Bronchus fibroblast of lung (primary cell): ENCODE data around the gene GPR12. TPM values are rescaled to one million over a fixed set of nuclear protein-coding genes. Genes with fewer than 3 reads are reported as not detected.

ENCODE experiments used
- total RNA-seq: library from RNA; depleted of rRNA; stranded (reverse); fragments of >200 nt; gene quantifications from 2 replicates; pipeline ENCODE4 v1.2.3, GENCODE V29; 2015

GPR12 gene
- total RNA-seq, result not detected in 2 replicates

GRCh38 chr13:26759907-26760831 lies at the start of gene GPR12:
Gene GPR12, minus strand, starts transcription at chr13:26760786. Its CDS starts 959 bp downstream, at chr13:26759827.

Other genes with a start within 250 kb of the GPR12 start
- 2.8 and 3.5 TPM in 2 replicates for gene WASF3, start 203.1 kb downstream of the GPR12 start, total RNA-seq